DMS79 treated with DMSO at 0.1 percent for 48 hours (cell line): ENCODE results near the gene ING3.
"Not testable (repeated sequence)": the region's sequence is repeated elsewhere in the genome, so short reads cannot be mapped to it uniquely, and the experiment has no call there.

Experiments
- DNase-seq: peaks from one replicate; lab custom pipeline; 2025; lab: John Stamatoyannopoulos, UW

ING3 gene

GRCh38 chr7:121003986-121004685 is 53.6 kb downstream of the ING3 start:
- DNase-seq: no peak

DNA sequence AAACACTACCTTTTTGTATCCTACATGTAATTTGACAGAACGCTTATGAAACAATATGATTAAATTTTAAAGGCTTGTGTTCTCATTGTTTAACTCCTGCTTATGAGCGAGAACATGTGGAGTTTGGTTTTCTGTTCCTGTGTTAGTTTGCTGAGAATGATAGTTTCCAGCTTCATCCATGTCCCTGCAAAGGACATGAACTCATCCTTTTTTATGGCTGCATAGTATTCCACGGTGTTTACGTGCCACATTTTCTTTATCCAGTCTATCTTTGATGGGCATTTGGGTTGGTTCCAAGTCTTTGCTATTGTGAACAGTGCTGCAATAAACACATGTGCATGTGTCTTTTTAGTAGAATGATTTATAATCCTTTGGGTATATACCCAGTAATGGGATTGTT is 54.5 kb downstream of the ING3 start:
- DNase-seq: not testable (repeated sequence)

- DNase-seq: no peak
Observed at GRCh38 chr7:121005996-121006584, 55.5 kb downstream of the ING3 start.

DNA sequence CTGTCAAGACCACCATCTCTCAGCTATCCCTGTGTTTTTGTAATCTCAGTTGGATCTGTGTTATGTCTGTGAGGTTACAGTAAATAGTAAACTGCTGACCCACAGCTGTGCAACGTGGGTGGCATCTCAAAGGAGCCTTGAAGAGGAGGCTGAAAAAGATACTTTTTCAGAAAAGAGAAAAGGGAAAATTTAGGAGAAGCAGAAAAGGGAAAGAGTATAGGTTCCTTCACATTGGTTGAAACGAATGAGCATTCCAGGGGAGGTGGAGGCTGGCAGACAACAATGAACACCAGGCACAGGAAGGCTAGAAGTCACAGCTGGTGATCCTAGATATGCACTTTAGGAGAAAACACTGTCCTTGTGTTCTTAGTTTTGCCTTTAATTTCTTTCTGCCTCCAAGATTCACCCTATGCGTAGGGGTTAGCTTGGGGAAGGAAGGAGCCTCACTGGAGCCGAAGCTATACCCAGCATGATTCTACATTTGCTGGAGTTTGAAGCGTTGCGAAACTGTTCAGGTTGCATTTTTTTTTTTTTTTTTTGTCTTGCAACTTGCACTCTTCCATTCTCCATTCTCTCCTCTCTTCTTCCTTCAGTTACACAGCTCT is 56.2 kb downstream of the ING3 start:
- no peak for DNase-seq

DNA sequence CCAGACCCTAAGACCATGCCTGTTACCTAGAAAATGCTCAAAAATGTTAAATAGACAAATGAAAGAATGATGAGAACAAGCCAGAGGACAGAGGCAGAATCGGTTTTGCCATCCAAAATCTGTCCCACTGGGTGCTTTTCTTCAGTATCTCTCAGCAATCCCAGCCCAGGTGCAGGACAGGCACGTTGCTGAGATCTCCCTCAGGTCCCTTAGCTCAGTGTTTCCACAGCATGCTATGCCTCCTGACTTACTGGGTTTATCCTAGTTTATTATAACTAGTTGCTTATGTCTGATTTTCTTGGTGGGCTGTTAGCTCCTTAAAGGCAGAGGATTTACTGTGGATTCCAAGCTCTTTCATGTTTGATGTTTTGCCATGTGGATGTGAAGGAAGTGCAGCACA is 58.2 kb downstream of the ING3 start:
- DNase-seq: no peak

- DNase-seq: no peak
Observed at GRCh38 chr7:121011401-121011800, 60.8 kb downstream of the ING3 start.

GRCh38 chr7:121012170-121012874 is 61.7 kb downstream of the ING3 start:
- no peak for DNase-seq

- DNase-seq: no peak
Observed at GRCh38 chr7:121012919-121013318, 62.3 kb downstream of the ING3 start.

GRCh38 chr7:121015560-121015959 is 65.0 kb downstream of the ING3 start:
- no peak for DNase-seq

DNA sequence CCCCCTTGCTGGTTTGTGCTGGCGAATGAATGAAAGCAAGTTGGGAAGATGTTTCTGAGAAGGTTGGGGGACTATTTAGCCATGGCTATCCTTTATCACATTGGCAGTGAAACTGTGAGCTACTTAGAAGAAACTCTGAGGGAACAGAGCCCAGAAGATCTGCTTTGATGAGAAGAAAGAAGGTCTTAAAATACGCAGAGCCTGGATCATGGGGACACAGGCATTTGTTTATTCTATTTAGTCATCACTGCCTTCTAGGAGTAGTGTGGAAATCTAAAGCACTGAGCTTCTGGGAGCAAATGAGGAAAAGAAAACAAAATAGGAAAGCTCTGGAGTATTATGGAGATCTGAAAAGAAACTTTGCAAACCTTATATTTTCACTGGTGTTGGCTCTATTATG is 66.4 kb downstream of the ING3 start:
- DNase-seq: no peak

DNA sequence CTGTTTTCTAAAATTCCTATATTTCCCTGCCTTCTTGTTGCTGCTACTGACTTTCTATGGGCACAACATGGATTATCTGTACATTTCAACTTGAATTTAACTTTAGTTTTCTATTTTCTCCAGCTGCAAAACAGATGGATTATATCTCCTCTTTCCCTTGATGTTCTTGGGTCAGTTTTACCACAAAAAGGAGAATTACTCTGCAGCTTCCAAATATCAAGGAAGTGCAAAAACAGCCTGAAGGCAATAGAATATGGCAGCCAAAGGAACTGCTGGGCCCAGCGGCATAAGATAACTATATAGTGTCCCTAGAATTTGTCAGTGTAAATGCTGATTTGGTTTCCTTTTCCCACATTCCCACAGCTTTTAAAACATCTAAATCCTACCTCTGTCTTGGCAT is 67.0 kb downstream of the ING3 start:
- DNase-seq: no peak

DNA sequence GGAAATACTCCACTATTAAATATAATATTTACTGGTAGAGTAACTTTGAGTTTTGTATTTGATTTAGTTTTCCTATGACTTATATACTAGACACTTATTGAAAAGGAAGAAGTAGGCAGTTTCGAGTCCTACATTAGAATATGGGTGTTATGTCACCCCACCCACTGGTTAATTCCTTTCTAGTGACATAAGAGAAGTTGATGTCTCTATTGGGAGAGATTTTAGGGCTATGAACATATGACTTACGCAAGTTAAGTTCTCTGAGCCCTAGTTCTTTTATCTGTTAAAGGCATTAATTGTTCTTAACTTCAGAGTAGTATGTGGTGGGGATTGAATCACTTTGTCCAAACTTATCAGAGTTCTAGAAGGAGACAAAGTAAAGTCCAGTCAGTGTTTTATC is 68.4 kb downstream of the ING3 start:
- no peak for DNase-seq

- DNase-seq: no peak
Observed at GRCh38 chr7:121020249-121020988, 69.8 kb downstream of the ING3 start.

DNA sequence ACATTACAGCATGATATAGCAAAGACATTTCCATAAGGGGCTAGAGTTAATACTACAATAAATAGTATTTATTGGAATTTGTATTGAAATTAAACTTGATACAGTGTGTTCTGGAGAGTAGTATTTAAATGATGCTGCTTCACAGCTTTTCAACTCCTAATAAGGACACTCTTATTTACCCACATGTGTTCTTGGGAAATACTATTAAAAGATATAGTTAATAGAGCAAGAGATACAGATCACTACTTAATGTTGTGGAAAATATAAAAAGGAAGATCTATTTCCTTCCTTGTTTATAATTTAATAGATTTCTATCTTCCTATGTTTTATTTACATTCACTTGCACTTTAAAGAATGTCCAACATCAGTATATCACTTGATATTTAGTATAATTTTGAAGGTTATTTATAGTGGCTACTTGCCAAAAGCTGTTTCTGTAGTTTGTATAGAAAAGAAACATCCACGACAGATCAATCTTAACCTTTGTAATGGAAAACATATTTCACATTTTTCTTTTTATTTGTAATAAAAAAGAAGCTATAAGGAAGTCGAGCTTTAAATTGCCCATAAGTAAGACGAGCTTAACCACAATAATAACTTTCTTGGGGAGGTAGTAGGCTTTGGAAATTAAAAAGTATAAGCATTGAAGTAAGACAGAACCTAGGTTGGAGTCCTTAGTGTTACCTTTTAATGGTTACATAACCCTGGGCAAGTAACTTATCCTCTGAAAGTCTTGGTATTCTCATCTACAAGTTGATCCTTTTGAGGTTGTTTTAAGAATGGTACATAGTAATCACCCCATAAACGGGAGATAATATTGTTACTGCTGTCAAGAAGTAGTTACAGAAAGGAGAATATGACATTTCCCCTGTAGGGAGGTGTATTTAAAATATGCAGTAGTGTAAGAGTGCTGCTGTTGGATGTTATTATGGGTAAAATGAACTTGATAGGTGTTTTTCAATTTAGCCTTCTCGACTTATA is 70.7 kb downstream of the ING3 start:
- no peak for DNase-seq

DNA sequence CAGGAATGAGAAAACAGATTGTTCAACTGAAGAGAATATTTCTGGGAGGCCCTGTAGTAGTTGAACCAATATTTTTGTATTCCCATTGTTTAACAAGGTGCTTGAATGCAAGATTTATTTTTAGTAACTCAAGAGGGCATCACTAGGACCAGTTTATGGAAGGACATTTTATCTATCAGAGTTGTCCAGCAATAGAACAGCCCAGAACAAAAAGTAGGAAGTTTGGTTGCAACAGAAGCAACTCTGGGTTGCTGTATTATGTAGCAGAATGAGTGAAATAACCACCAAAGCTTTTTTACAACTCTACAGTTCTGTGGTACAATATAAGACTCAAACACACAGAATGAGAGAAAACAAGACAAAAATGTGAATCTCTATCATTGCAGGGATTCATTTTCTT is 72.6 kb downstream of the ING3 start:
- no peak for DNase-seq

GRCh38 chr7:121023683-121024511 is 73.3 kb downstream of the ING3 start:
- no peak for DNase-seq

DNA sequence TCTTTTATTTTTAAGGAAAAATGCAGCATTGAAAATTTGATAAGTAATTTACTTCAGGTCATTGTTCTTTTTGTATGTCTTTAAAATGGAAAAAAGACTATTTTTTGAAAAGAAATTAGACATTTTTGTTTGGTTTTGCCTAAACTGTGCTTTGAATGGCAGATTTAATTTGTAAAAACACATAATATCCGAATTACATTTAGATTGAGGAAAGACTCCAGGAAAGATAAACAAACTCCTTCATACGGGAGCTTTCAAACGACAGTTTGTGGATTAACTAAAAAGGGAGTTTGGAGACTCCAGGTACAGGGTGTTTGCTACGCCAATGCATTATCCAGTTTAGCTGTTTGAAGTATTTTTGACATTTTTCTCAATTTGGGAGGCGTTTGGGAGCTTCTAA is 74.0 kb downstream of the ING3 start:
- DNase-seq: no peak

DNA sequence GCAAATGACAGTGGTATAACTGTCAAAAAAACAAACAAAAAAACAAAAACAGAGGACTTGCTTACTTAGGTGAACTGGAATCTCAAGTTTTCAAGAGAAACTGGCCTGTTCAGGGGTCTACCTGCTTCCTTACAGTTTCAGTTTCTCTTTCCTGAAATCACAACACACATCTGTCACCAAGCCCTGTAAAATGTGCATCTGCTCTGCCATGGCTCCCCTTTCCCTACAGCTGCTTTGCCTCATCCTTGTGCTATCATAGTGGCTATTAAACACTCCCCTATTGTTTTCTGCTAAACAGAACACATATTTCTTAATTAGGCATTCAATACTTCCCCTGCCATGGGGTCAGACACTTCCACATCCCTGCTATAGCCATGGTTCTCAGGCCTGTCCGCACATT is 75.6 kb downstream of the ING3 start:
- DNase-seq: no peak

- no peak for DNase-seq
Observed at GRCh38 chr7:121026577-121027111, 76.1 kb downstream of the ING3 start.
